ENCODE results near the gene ATG9A. TPM values are rescaled to one million over a fixed set of nuclear protein-coding genes. Genes with fewer than 3 reads are reported as not detected.

The ATG9A gene
- total and polyA plus RNA-seq, 2 of the 8 experiments (the other 6 are each of a cell fraction or from before 2014, with no cell fraction given): 43.6 to 66.8 TPM

DNA sequence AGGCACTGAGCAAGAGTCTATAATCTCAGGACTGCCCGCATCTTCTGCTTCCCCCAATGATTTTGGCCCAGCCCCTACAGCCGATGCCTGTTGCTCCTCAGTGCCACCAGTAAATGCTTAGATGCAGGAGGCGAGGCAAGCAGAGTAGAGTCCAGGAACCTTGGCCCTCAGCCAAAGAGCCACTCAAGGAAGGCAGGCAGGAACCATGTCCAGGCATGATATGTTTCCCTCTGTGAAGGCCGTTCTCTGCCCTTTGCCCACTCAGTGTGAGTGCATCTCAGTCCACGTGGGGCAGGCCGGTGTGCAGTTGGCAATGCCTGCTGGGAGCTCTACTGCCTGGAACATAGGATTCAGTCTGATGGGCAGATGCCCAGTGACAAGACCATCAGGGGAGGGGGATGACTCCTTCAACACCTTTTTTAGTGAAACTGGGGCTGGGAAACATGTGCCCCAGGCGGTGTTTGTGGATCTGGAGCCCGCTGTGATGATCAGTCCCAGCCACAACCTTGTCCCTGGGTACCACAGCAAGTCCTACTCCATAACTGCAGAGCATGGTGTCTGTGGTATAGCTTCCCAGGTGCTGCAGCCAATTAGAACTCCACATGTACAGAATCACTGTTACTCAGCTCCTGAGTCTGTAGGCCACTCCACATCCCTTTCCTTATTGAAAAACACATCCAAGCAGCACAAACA, 40.1 kb upstream of the ATG9A start:
- FAIRE-seq (no peak), DNase-seq (ENCODE audit: low read depth in 1 of 2, low spot score in 2 of 2) (no peak)
- ChIA-PET POLR2A (ENCODE audit: partially characterized antibody) (interaction anchor here (0.8 to 1.0 kb wide), 2 partner anchors 12 to 17 kb away, joined by 3 read pairs; no protein-coding TSS in a partner anchor), CTCF (ENCODE audit: partially characterized antibody) (interaction anchor here (0.9 to 4.9 kb wide), 7 partner anchors 8 to 242 kb away, joined by 3 to 25 read pairs (median 4); partner anchors contain the start of genes ANKZF1, ATG9A and DNAJB2)
- Histone ChIP-seq H4K20me1 (replicated peaks in 1 of 2; ENCODE audit: control insufficient read depth in 1 of 2, insufficient read depth in 2 of 2, low read length in 2 of 2) (no peaks in the 10 kb centered on the region), H3K4me2 (ENCODE audit: insufficient read depth in 1 of 2, low read depth in 2 of 2, low read length in 2 of 2) (no peak overlapping the region), H4K8ac (ENCODE audit: extremely low read depth, insufficient read depth, low read length) (no peak overlapping the region), H3K23me2 (ENCODE audit: low read depth, low read length) (no peaks in the 10 kb centered on the region), H3K27me3 (replicated peaks in 1 of 4; ENCODE audit: control insufficient read depth in 3 of 4, extremely low read depth in 1 of 4, insufficient read depth in 3 of 4, low read length in 3 of 4) (peaks cover 0 to 3% (median 0%) of the 10 kb centered on the region in 4 experiments; a peak in 2 of 7 replicates), H3K9ac (replicated peaks in 1 of 4; ENCODE audit: extremely low read depth in 1 of 4, low read depth in 3 of 4, low read length in 3 of 4) (no peak overlapping the region), H2AK5ac (ENCODE audit: low read depth, low read length) (no peak overlapping the region; the same call in 1 of the 2 replicates), H2BK12ac (ENCODE audit: low read depth, low read length) (no peak overlapping the region), H3K4me3 (ENCODE audit: extremely low read depth in 1 of 4, insufficient read depth in 2 of 4, low read depth in 3 of 4, low read length in 4 of 4) (no peak overlapping the region; a peak in 1 of 8 replicates), H3K79me1 (ENCODE audit: low read depth, low read length) (no peaks in the 10 kb centered on the region), H3K9me3 (ENCODE audit: insufficient read depth in 2 of 2, low read depth in 1 of 2, low read length in 1 of 2) (no peaks in the 10 kb centered on the region), H3K79me2 (ENCODE audit: control insufficient read depth in 1 of 2, insufficient read depth in 2 of 2, low read length in 2 of 2) (no peaks in the 10 kb centered on the region), H2AFZ (ENCODE audit: low read length) (no peak overlapping the region), H3K4ac (replicated peaks; ENCODE audit: insufficient read length, low read depth, low read length) (no peak overlapping the region), H2BK15ac (ENCODE audit: low read length) (no peak overlapping the region), H3K56ac (replicated peaks; ENCODE audit: insufficient read length, low read depth, low read length) (no peak overlapping the region), H3K23ac (ENCODE audit: insufficient read length) (no peak overlapping the region), H4K91ac (replicated peaks; ENCODE audit: insufficient read length, low read length) (no peak overlapping the region), H2BK20ac (ENCODE audit: low read length) (no peak overlapping the region), H3K27ac (ENCODE audit: low read depth, low read length) (no peak overlapping the region), H2BK5ac (ENCODE audit: low read depth, low read length) (no peak overlapping the region), H4K5ac (ENCODE audit: insufficient read length, low read depth, low read length) (no peak overlapping the region), H3K4me1 (replicated peaks in 1 of 4; ENCODE audit: control insufficient read depth in 3 of 4, insufficient read depth in 4 of 4, low read length in 3 of 4) (peaks cover 0 to 3% (median 0%) of the 10 kb centered on the region in 4 experiments; a peak in 2 of 7 replicates), H2BK120ac (replicated peaks; ENCODE audit: low read depth, low read length) (no peak overlapping the region), H3K14ac (ENCODE audit: insufficient read length) (no peak overlapping the region), H3K18ac (ENCODE audit: extremely low read depth, low read length) (no peak overlapping the region), H3K36me3 (ENCODE audit: control insufficient read depth in 2 of 4, insufficient read depth in 4 of 4, low read length in 3 of 4) (no peaks in the 10 kb centered on the region)
- no peak for TF ChIP-seq EP300 (IDR thresholded peaks at IDR 0.05; ENCODE audit: borderline replicate concordance in 1 of 2, low read depth in 2 of 2, low read length in 2 of 2)
- WGBS, 2 experiments (ENCODE audit: extremely low coverage in 1 of 2, insufficient coverage in 1 of 2, insufficient read length in 1 of 2, insufficient replicate concordance in 2 of 2, low coverage in 1 of 2, low lambda C conversion rate in 2 of 2, missing lambda C conversion rate in 1 of 2): 83% methylated on average over 8 of the region's 8 CpGs; no CpG with 5 or more reads in 1 of the 2 experiments
